Stomach (tissue), 9 donors: ENCODE measurements around the gene SLC38A2. TPM values are rescaled to one million over a fixed set of nuclear protein-coding genes. Genes with fewer than 3 reads are reported as not detected.
A peak's percentile ranks its signal among the peaks of the same experiment; 100 is the strongest.

Source experiments
- DNase-seq, 2 donors: peaks; one replicate each; pipeline versions ENCODE4 v3.0.0 to v3.0.0-alpha.2; 2013 to 2019
- H3K27ac ChIP-seq, 5 donors: fragments of 200-600 bp in 4 of 5; sonication (generic) in 4 of 5; one replicate each; pipeline ENCODE4 v1.5.1; 2013 to 2019; ENCODE audit warnings: mild to moderate bottlenecking in 1 of 5, moderate library complexity in 1 of 5
- H3K27me3 ChIP-seq, 3 donors: fragments of 200-600 bp; sonication (generic); one replicate each; pipeline ENCODE4 v1.5.1; 2017 to 2019; ENCODE audit warnings: mixed run types in 1 of 3
- H3K36me3 ChIP-seq, 4 donors: fragments of 200-600 bp; sonication (generic); 1 replicate in 3 of 4; 2 replicates in 1 of 4; pipeline ENCODE4 v1.5.1; 2016 to 2019
- H3K4me1 ChIP-seq, 4 donors: fragments of 200-600 bp; sonication (generic); one replicate each; pipeline ENCODE4 v1.5.1; 2016 to 2019
- H3K4me3 ChIP-seq, 4 donors: fragments of 200-600 bp; sonication (generic) in 3 of 4; one replicate each; pipeline ENCODE4 v1.5.1; 2016 to 2019; ENCODE audit warnings: mild to moderate bottlenecking in 1 of 4
- H3K9me3 ChIP-seq, 4 donors: fragments of 200-600 bp; sonication (generic); one replicate each; pipeline ENCODE4 v1.5.1; 2016 to 2019
- CTCF ChIP-seq, 7 experiments: fragments of 450-650 bp in 4 of 7; fragments of 200-600 bp in 3 of 7; sonication (generic) in 3 of 7; IDR thresholded peaks; one replicate each; pipeline ENCODE4 v1.5.1; 2016 to 2019; ENCODE audit warnings: antibody characterized with exemption in 7 of 7, control low read depth in 2 of 7, mild to moderate bottlenecking in 1 of 7
- EP300 ChIP-seq: sonication (generic); formaldehyde crosslinking; IDR thresholded peaks from one replicate; pipeline ENCODE4 v1.6.1; 2017; ENCODE audit warnings: antibody characterized with exemption
- POLR2A ChIP-seq, 4 donors: fragments of 450-650 bp; IDR thresholded peaks; one replicate each; pipeline ENCODE4 v1.6.1; 2016; ENCODE audit warnings: antibody characterized with exemption in 4 of 4, control low read depth in 2 of 4, mild to moderate bottlenecking in 1 of 4, moderate library complexity in 1 of 4
- POLR2AphosphoS5 ChIP-seq, 3 donors: sonication (generic); formaldehyde crosslinking; IDR thresholded peaks; one replicate each; pipeline ENCODE4 v1.6.1; 2016; ENCODE audit warnings: antibody characterized with exemption in 3 of 3
- WGBS, 5 donors: extraction: QIAGEN DNeasy Blood & Tissue Kit in 3 of 5; methylation state at CpG; one replicate each; pipeline versions ENCODE4 v1.1.5 to v1.1.7; 2013 to 2018; 5-methylcytosine and 5-hydroxymethylcytosine counted together
- intact Hi-C: fragments of 100-400 bp; cut with DNase I; formaldehyde crosslinking; loops from one replicate; pipeline ENCODE4 v1.15.1; 2023; ENCODE audit warnings: low total_unique reads
- polyA plus RNA-seq, 3 donors: library from polyadenylated mRNA; stranded (reverse); fragments of 200-250 nt; gene quantifications; one replicate each; pipeline ENCODE4 v1.2.3, GENCODE V29; 2013
- total RNA-seq, 5 donors: library from RNA; depleted of rRNA; stranded (reverse); fragments of >200 nt; gene quantifications; one replicate each; pipeline versions ENCODE4 v1.1.0 to v1.2.3, GENCODE V29; 2014 to 2016
- donor health status: healthy with polysubstance abuse.
- donor health status: Bipolar disorder and iron deficiency.
- donor health status: healthy.

SLC38A2 gene
- total and polyA plus RNA-seq, 8 donors: 26.6 to 716 (median 157) TPM

DNA sequence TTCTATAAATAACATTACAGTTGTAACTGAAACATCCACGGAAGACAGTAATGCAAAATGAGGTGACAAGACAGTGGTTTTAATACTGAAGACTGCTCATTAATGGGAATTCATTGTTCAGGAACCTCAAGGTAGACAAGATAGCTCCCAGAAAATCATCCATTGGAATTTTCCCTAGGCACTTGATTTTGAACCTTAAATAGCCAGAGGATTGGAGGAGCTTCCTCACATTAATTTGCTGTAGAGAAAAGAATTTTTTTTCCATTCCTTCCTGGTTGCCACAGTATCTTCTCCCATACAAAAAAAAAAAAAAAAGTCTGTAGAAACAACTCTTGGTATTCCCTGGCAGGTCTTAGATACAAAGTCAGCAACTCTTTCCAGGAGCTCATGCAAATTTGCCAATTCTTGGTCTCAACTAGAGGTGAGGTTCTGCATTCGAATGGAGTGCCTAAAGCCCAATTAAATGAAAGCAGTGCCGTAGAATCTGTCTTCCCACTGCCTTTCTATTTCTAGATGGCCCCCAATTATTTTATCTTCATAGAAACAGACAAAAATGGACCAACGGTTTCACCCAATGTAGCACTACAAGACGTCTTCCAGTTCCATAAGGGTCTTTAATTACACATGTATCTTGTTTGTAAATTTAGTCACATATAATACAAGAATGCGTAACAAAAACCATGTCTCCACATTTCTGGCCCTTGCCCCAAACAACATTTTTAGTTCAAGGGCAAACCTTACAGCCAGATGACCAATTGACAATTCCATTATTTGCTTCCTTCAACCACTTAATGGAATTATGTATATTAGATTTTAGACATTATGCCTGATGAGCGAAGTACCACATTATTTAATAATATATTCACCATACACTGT, 13.5 kb downstream of the SLC38A2 start:
- Histone ChIP-seq H3K36me3 (peaks cover 53 to 57% (median 56%) of the 10 kb centered on the region in 4 donors), H3K4me3 (peak overlapping the region in 1 of 4 donors; percentile 22), H3K9me3 (no peaks in the 10 kb centered on the region), H3K27me3 (no peaks in the 10 kb centered on the region), H3K4me1 (peaks cover 23 to 67% (median 49%) of the 10 kb centered on the region in 4 donors), H3K27ac (no peak overlapping the region)
- WGBS, 5 donors: 90 to 92% (median 91%) methylated on average over 7 of the region's 7 CpGs
- no peak for TF ChIP-seq POLR2A (IDR thresholded peaks at IDR 0.05)
- TF ChIP-seq POLR2AphosphoS5 (IDR thresholded peaks at IDR 0.05): no peak
- no peak for TF ChIP-seq EP300
- intact Hi-C loops: no loop called here
- DNase-seq: no peak

DNA sequence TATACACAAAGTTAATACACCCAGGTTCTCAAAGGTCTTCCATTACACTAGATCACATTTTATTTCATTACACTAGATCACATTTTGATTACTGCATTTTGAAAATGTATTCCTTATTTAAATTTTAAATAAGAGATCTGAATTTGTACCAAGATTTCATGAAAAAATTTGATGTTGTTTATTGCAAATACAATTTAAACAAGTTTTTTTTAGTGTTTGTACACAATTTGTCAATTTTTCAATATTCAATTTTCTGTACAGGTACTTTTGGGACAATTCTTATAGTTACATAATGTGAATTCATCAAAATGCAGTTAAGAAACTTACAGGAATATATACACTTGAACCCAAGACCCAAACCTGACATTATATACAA, 14.3 kb downstream of the SLC38A2 start:
- H3K27me3 ChIP-seq: no peaks in the 10 kb centered on the region
- no peaks in the 10 kb centered on the region for H3K9me3 ChIP-seq
- DNase-seq: no peak
- no peak overlapping the region for H3K27ac ChIP-seq
- peaks cover 16 to 60% (median 43%) of the 10 kb centered on the region in 4 donors for H3K4me1 ChIP-seq
- no peak for TF ChIP-seq POLR2A (IDR thresholded peaks at IDR 0.05)
- TF ChIP-seq CTCF (IDR thresholded peaks at IDR 0.05): no peak
- no peak for TF ChIP-seq POLR2AphosphoS5 (IDR thresholded peaks at IDR 0.05)
- intact Hi-C loops: no loop called here
- peaks cover 46 to 49% (median 49%) of the 10 kb centered on the region in 4 donors for H3K36me3 ChIP-seq
- no peak overlapping the region for H3K4me3 ChIP-seq

- H3K27me3 ChIP-seq: no peaks in the 10 kb centered on the region
- H3K27ac ChIP-seq: peak overlapping the region in 3 of 5 donors; percentile 1 to 53 (median 40)
- H3K9me3 ChIP-seq: no peaks in the 10 kb centered on the region
- no peak for DNase-seq
- peaks cover 40 to 43% (median 43%) of the 10 kb centered on the region in 4 donors for H3K36me3 ChIP-seq
- 22 to 38% (median 26%) methylated on average over 6 of the region's 6 CpGs for WGBS, 5 donors
- TF ChIP-seq POLR2AphosphoS5 (IDR thresholded peaks at IDR 0.05) (peak in 2 of 3 donors; percentile 29 to 56), POLR2A (IDR thresholded peaks at IDR 0.05) (no peak)
- peaks cover 14 to 54% (median 37%) of the 10 kb centered on the region in 4 donors for H3K4me1 ChIP-seq
- no peak overlapping the region for H3K4me3 ChIP-seq
- intact Hi-C loops: no loop called here
Measured at GRCh38 chr12:46357438-46358324, 14.9 kb downstream of the SLC38A2 start.

- 55 to 74% (median 60%) methylated on average over 5 of the region's 5 CpGs for WGBS, 5 donors
- H3K27me3 ChIP-seq: no peaks in the 10 kb centered on the region
- H3K9me3 ChIP-seq: no peaks in the 10 kb centered on the region
- H3K27ac ChIP-seq: peak overlapping the region in 3 of 5 donors; percentile 1 to 53 (median 40)
- intact Hi-C loops: no loop called here
- H3K4me3 ChIP-seq: no peak overlapping the region
- DNase-seq: no peak
- TF ChIP-seq EP300: no peak
- TF ChIP-seq POLR2AphosphoS5 (IDR thresholded peaks at IDR 0.05): no peak
- no peak for TF ChIP-seq CTCF (IDR thresholded peaks at IDR 0.05)
- TF ChIP-seq POLR2A (IDR thresholded peaks at IDR 0.05): no peak
- peaks cover 31 to 35% (median 34%) of the 10 kb centered on the region in 4 donors for H3K36me3 ChIP-seq
- peaks cover 10 to 46% (median 32%) of the 10 kb centered on the region in 4 donors for H3K4me1 ChIP-seq
Measured at GRCh38 chr12:46356655-46357437, 15.7 kb downstream of the SLC38A2 start.
